Uterus (tissue), 4 donors: ENCODE data around the gene VPS9D1. TPM values are rescaled to one million over a fixed set of nuclear protein-coding genes. Genes with fewer than 3 reads are reported as not detected.

Experiments
- DNase-seq, 2 donors: peaks; one replicate each; pipeline ENCODE4 v3.0.0-alpha.2; 2019 to 2020
- H3K27ac ChIP-seq, 2 donors: fragments of 200-600 bp; sonication (generic); 1 replicate in 1 of 2; 2 replicates in 1 of 2; pipeline ENCODE4 v1.5.1; 2016 to 2018
- H3K27me3 ChIP-seq, 2 donors: fragments of 200-600 bp; sonication (generic); one replicate each; pipeline ENCODE4 v1.5.1; 2018 to 2019; ENCODE audit warnings: control low read depth in 1 of 2
- H3K36me3 ChIP-seq, 2 donors: fragments of 200-600 bp; sonication (generic); one replicate each; pipeline ENCODE4 v1.5.1; 2019; ENCODE audit warnings: control low read depth in 1 of 2
- H3K4me1 ChIP-seq, 2 donors: fragments of 200-600 bp; sonication (generic); one replicate each; pipeline ENCODE4 v1.5.1; 2018 to 2019; ENCODE audit warnings: control low read depth in 1 of 2
- H3K4me3 ChIP-seq, 2 donors: fragments of 200-600 bp; sonication (generic); 1 replicate in 1 of 2; 2 replicates in 1 of 2; pipeline ENCODE4 v1.5.1; 2018 to 2019; ENCODE audit warnings: mild to moderate bottlenecking in 1 of 2
- H3K9me3 ChIP-seq, 2 donors: fragments of 200-600 bp; sonication (generic); one replicate each; pipeline ENCODE4 v1.5.1; 2019; ENCODE audit warnings: control low read depth in 1 of 2
- CTCF ChIP-seq, 4 experiments: fragments of 200-600 bp in 2 of 4; fragments of 450-650 bp in 2 of 4; sonication (generic) in 2 of 4; IDR thresholded peaks; one replicate each; pipeline ENCODE4 v1.5.1; 2016 to 2019; ENCODE audit warnings: antibody characterized with exemption in 4 of 4, mild to moderate bottlenecking in 2 of 4, moderate library complexity in 1 of 4
- POLR2A ChIP-seq, 2 donors: fragments of 450-650 bp; IDR thresholded peaks; one replicate each; pipeline ENCODE4 v1.6.1; 2016; ENCODE audit warnings: antibody characterized with exemption in 2 of 2, mild to moderate bottlenecking in 1 of 2, moderate library complexity in 1 of 2
- intact Hi-C: fragments of 100-400 bp; cut with DNase I; formaldehyde crosslinking; loops from one replicate; pipeline ENCODE4 v1.15.1; 2023; ENCODE audit warnings: low total_unique reads
- total RNA-seq, 4 donors: library from RNA; depleted of rRNA in 3 of 4; stranded (reverse); fragments of >200 nt in 3 of 4; gene quantifications; one replicate each; pipeline versions ENCODE4 v1.1.0 to v1.2.4, GENCODE V29; 2014 to 2023
- donor health status: DM: yes; HTN: yes; CAD: no.

VPS9D1 gene
- total RNA-seq, 4 donors from 2014 or later: 0.26 to 20.6 (median 8.7) TPM

GRCh38 chr16:89746043-89746442 lies 25.3 kb upstream of the VPS9D1 start:
- Histone ChIP-seq H3K27me3 (no peaks in the 10 kb centered on the region), H3K36me3 (no peaks in the 10 kb centered on the region), H3K27ac (no peak overlapping the region), H3K9me3 (no peaks in the 10 kb centered on the region), H3K4me1 (no peaks in the 10 kb centered on the region), H3K4me3 (no peak overlapping the region)
- no peak for TF ChIP-seq CTCF (IDR thresholded peaks at IDR 0.05)
- no peak for TF ChIP-seq POLR2A (IDR thresholded peaks at IDR 0.05)
- DNase-seq: no peak
- intact Hi-C loops: no loop called here

GRCh38 chr16:89744813-89745212 lies 24.1 kb upstream of the VPS9D1 start:
- no peaks in the 10 kb centered on the region for H3K9me3 ChIP-seq
- no peaks in the 10 kb centered on the region for H3K36me3 ChIP-seq
- H3K4me3 ChIP-seq: no peak overlapping the region
- H3K27me3 ChIP-seq: no peaks in the 10 kb centered on the region
- H3K4me1 ChIP-seq: no peaks in the 10 kb centered on the region
- no peak for TF ChIP-seq CTCF (IDR thresholded peaks at IDR 0.05)
- no peak for TF ChIP-seq POLR2A (IDR thresholded peaks at IDR 0.05)
- intact Hi-C loops: no loop called here
- no peak overlapping the region for H3K27ac ChIP-seq
- no peak for DNase-seq

- DNase-seq: no peak
- intact Hi-C loops: no loop called here
- Histone ChIP-seq H3K36me3 (no peaks in the 10 kb centered on the region), H3K4me1 (no peaks in the 10 kb centered on the region), H3K9me3 (no peaks in the 10 kb centered on the region), H3K27me3 (no peaks in the 10 kb centered on the region), H3K27ac (no peak overlapping the region), H3K4me3 (no peak overlapping the region)
- TF ChIP-seq POLR2A (IDR thresholded peaks at IDR 0.05) (no peak), CTCF (IDR thresholded peaks at IDR 0.05) (no peak)
Measured at GRCh38 chr16:89742948-89743347, 22.2 kb upstream of the VPS9D1 start.

- intact Hi-C loops: no loop called here
- TF ChIP-seq CTCF (IDR thresholded peaks at IDR 0.05) (no peak), POLR2A (IDR thresholded peaks at IDR 0.05) (no peak)
- no peaks in the 10 kb centered on the region for H3K36me3 ChIP-seq
Measured at GRCh38 chr16:89741342-89742014, 20.8 kb upstream of the VPS9D1 start.

GRCh38 chr16:89739383-89739782 lies 18.7 kb upstream of the VPS9D1 start:
- DNase-seq: no peak
- intact Hi-C loops: no loop called here
- Histone ChIP-seq H3K9me3 (no peaks in the 10 kb centered on the region), H3K4me3 (no peak overlapping the region), H3K27ac (no peak overlapping the region), H3K36me3 (no peaks in the 10 kb centered on the region), H3K27me3 (no peaks in the 10 kb centered on the region), H3K4me1 (no peaks in the 10 kb centered on the region)
- TF ChIP-seq CTCF (IDR thresholded peaks at IDR 0.05) (no peak), POLR2A (IDR thresholded peaks at IDR 0.05) (no peak)

More at GRCh38 chr16:89741342-89742014, 20.8 kb upstream of the VPS9D1 start:
- no peak overlapping the region for H3K4me3 ChIP-seq
- H3K9me3 ChIP-seq: no peaks in the 10 kb centered on the region
- no peaks in the 10 kb centered on the region for H3K4me1 ChIP-seq
- no peaks in the 10 kb centered on the region for H3K27me3 ChIP-seq
- no peak for DNase-seq
- H3K27ac ChIP-seq: no peak overlapping the region
